SK-MEL-5 (cell line): Measurements from ENCODE around the gene MEP1B. TPM values are rescaled to one million over a fixed set of nuclear protein-coding genes. Genes with fewer than 3 reads are reported as not detected.
"Not testable (repeated sequence)": the region's sequence is repeated elsewhere in the genome, so short reads cannot be mapped to it uniquely, and the experiment has no call there.

ENCODE experiments used
- DNase-seq: peaks from one replicate; pipeline ENCODE4 v3.0.0-alpha.2; 2016; ENCODE audit warnings: low read depth, low spot score
- in situ Hi-C: cut with HindIII; loops from 2 replicates; pipeline ENCODE4 v1.10.0; 2016; ENCODE audit warnings: low sequenced_read_pairs, high pct_unique_total_duplicates, low pct_unique_long_range_greater_than_20kb
- polyA plus RNA-seq, 2 experiments: library from polyadenylated mRNA; depleted of rRNA; stranded (reverse); fragments of >200 nt; gene quantifications; 2 replicates each; pipeline ENCODE4 v1.2.3, GENCODE V29; 2015
- total RNA-seq: library from RNA; depleted of rRNA; stranded (reverse); fragments of >200 nt; shearing (Covaris generic); gene quantifications from 2 replicates; pipeline ENCODE4 v1.2.3, GENCODE V29; 2014; rRNA removed

Gene MEP1B
- total RNA-seq, result not detected in 2 replicates
- polyA plus RNA-seq (2015; cell fraction: cytosol; rRNA removed), result not detected in 2 replicates
- not detected in 2 replicates for polyA plus RNA-seq (2015; cell fraction: nucleus; rRNA removed)

DNA sequence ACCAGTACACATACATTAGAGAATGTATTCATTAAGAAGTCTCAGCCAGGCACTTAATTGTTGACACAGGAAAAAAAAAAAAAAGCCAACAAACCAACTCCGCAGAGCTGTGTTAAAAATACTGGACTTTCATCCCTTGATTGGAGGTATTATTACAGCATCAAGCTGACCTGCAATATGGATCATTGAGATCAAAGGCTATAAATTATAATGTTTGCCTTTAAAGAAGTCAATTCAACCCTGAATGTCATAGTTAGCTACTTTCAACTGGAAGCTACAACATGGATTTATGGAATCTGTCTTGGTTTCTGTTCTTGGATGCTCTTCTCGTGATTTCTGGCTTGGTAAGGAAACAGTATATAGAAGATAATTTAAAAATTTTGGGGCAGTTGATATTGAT lies at the start of gene MEP1B:
MEP1B (plus strand) TSS at position 250 of the 400 bp plus-strand sequence; CDS start at position 282, 32 bp downstream.
- DNase-seq, result no peak
- in situ Hi-C loops, result no loop called here

GRCh38 chr18:32148185-32148870 lies 41.5 kb upstream of the MEP1B start:
- no peak for DNase-seq
- in situ Hi-C loops, result no loop called here

- no peak for DNase-seq
- in situ Hi-C loops, result no loop called here
Measured at GRCh38 chr18:32152705-32153448, 37.0 kb upstream of the MEP1B start.

- DNase-seq, result no peak
- in situ Hi-C loops, result no loop called here
Measured at GRCh38 chr18:32156855-32157254, 33.0 kb upstream of the MEP1B start.

DNA sequence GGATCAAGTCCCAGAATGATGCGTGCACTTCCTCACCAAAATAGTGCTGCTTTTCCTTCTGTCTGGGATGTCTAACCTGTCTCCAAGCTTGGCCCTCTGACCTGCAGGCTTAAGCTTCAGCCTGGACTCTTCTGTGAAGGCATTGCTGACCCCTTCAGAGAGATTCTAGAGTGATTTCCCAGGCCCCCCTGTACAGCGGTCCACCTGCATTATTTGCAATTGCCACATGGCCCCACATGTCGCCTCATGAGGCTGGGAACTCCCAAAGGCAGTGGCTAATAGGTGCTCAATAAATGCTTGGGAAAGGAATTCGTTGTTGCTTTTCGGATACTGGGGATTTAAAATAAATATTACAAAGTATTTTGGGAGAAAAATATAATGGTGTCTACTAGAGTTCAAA lies 32.3 kb upstream of the MEP1B start:
- in situ Hi-C loops, result no loop called here
- DNase-seq, result no peak

DNA sequence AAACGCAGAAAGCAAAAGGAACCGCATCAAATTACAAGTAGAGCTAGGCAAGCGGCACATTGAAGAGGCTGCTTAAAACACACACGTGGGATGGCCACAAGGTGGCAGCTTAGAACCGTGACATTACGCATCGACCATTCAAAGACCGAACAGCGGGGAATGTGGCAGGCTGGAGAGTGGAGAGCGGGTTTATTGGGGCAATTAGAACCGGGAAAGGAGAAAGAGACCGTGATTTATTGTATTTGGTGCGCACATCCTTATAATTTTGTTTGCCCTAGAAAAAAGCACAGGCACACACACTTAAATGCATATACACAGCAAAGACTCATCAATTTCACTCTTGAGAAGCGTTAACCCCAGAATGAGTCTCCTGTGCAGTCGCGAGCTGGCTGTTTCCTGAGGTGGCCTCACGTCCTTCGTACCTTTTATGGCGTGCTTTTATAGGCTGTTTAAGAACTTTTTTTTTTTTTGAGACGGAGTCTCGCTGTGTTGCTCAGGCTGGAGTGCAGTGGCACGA lies 31.7 kb upstream of the MEP1B start:
- in situ Hi-C loops, result no loop called here

DNA sequence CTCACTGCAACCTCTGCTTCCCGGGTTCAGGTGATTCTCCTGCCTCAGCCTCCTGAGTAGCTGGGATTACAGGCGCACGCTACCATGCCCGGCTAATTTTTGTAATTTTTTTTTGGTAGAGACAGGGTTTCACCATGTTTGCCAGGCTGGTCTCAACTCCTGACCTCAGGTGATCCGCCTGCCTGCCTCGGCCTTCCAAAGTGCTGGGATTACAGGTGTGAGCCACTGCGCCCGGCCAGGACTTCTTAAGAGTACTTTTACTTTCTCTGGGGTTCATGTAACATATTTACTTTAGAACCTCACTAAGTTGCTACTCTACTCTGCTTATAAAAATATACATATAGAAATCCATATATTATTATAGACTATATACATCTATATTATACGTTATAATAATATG lies 31.2 kb upstream of the MEP1B start:
- DNase-seq, in situ Hi-C loops: not testable (repeated sequence)

More for the DNA sequence above, 31.7 kb upstream of the MEP1B start:
- DNase-seq, result peak; percentile 88

- in situ Hi-C loops, result no loop called here
Measured at GRCh38 chr18:32160547-32160946, 29.3 kb upstream of the MEP1B start.

DNA sequence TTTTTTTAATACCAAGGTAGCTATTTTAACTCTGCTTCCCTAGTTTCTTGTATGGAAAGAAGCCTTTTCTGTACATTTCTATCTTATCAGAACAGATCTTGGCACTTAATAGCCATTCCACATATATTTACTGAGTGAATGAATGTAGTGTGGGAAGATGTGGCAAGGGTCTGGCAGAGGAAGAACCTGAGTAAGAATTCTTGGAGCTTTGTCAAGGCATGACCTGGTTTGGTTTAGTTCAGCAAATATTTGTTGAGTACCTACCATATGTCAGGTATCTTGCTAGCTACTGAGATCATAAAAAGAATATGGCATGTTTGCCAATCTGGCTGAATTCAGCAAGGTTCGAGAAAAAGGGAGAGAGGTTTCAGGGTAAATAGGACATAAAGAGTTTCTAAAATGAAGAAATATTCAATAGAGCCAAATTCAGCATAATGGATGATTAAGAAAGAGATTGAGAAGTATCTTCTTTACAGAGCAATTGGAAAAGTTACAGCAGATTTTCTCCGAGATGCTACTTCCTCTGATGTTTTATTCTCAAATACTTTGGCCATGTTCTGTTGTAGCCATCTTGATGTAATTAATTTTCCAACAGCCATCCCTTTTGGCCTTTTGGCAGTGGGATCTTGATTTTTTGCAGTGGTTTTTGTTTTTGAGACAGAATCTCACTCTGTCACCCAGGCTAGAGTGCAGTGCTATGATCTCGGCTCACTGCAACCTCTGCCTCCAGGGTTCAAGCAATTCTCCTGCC lies 21.7 kb upstream of the MEP1B start:
- in situ Hi-C loops, result no loop called here
- no peak for DNase-seq

More at GRCh38 chr18:32160547-32160946, 29.3 kb upstream of the MEP1B start:
- no peak for DNase-seq

GRCh38 chr18:32173654-32174053 lies 16.2 kb upstream of the MEP1B start:
- no peak for DNase-seq
- in situ Hi-C loops, result no loop called here

DNA sequence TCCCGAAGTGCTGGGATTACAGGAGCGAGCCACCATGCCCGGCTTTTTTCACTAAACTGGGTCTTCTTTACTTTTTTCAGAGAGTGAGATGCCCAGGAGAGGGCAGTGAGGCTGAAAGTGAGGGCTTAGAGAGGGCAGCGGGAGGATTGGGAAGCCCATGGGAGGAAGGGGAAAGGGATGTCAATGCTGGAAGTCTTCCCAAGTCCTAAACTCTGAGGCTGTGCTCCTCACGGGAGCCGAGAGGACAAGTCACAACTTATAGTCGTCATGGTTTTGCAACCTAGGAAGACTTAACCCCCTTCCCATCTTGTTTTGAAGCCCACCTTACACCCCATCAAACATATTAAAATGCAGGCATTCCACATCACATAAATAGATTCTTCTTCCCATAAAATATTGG lies 15.1 kb upstream of the MEP1B start:
- in situ Hi-C loops, result no loop called here
- no peak for DNase-seq

GRCh38 chr18:32175265-32175664 lies 14.6 kb upstream of the MEP1B start:
- in situ Hi-C loops, result no loop called here

GRCh38 chr18:32176745-32177144 lies 13.1 kb upstream of the MEP1B start:
- in situ Hi-C loops, result not testable (repeated sequence)

More at GRCh38 chr18:32175265-32175664, 14.6 kb upstream of the MEP1B start:
- no peak for DNase-seq

DNA sequence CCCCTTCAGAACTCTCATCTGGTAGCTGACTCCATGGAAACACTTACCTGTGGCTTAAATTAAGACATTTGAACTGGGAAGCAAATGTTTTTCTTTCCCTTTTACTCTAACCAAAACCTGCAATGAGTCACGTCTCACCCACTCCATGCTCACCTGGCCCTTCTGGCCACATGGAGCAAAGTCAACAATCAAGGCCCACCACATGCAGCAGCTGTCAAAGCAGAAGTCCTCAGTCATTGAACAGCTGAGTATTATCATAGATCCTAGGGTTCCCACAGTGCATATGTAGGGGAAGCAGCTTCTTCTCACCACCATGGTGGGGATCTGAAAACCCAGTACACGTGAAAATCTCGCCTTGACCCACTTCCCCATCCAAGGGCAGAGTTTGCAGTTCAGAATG lies 12.3 kb upstream of the MEP1B start:
- in situ Hi-C loops, result no loop called here
- DNase-seq, result no peak

More at GRCh38 chr18:32176745-32177144, 13.1 kb upstream of the MEP1B start:
- not testable (repeated sequence) for DNase-seq

GRCh38 chr18:32183503-32183902 lies 6.3 kb upstream of the MEP1B start:
- no peak for DNase-seq
- in situ Hi-C loops, result no loop called here

GRCh38 chr18:32190209-32190608 lies 370 bp downstream of the MEP1B start:
- in situ Hi-C loops, result no loop called here
- no peak for DNase-seq

DNA sequence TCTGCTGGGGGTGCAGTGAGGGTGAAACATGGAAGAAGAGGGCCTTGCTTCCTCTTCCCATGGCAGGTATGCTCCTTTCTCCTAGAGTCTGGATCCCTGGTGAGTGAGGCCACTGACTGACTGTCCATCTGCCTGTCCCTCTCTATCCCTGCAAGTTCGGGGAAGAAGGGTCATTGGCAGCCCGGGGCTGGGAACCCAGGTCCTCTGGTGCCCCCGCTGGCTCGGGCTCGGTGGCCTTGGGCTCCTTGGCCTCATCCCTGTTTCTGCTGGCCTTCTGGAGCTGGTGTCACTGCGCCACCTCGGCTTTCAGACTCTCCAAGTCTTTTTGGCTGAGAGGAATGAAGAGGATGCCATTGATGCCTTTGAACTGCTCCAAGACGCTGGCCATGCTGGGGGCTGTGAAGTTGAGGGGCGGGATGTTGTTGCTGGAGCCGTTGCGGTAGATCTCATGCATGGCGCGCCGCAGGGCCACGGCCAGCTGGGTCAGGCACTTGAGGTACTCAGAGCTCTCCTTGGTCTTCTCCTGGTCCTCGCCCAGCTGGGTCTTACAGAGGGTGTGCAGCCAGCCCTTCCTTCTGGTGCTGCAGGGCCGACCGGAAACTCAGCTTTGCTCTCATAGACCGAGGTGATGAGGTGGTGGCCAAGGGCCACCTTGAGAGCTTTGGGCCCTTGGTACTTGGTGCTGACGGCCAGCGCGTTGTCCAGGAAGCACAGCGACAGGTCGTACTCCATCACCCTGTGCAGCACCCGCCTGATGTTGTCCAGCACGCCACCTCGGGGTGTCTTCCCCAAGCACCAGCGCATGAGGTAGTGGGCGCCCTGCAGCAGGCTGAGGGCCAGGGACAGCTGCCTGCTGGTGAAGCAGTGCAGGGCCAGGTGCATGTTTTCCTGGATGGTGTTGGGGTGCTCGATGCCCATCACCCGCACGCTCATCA lies 6.3 kb downstream of the MEP1B start:
- DNase-seq, result no peak
- in situ Hi-C loops, result no loop called here
